ENCODE results near the gene NOTCH2NLA.
A peak's percentile ranks its signal among the peaks of the same experiment; 100 is the strongest.
"Not testable (repeated sequence)": the region's sequence is repeated elsewhere in the genome, so short reads cannot be mapped to it uniquely, and the experiment has no call there.

DNA sequence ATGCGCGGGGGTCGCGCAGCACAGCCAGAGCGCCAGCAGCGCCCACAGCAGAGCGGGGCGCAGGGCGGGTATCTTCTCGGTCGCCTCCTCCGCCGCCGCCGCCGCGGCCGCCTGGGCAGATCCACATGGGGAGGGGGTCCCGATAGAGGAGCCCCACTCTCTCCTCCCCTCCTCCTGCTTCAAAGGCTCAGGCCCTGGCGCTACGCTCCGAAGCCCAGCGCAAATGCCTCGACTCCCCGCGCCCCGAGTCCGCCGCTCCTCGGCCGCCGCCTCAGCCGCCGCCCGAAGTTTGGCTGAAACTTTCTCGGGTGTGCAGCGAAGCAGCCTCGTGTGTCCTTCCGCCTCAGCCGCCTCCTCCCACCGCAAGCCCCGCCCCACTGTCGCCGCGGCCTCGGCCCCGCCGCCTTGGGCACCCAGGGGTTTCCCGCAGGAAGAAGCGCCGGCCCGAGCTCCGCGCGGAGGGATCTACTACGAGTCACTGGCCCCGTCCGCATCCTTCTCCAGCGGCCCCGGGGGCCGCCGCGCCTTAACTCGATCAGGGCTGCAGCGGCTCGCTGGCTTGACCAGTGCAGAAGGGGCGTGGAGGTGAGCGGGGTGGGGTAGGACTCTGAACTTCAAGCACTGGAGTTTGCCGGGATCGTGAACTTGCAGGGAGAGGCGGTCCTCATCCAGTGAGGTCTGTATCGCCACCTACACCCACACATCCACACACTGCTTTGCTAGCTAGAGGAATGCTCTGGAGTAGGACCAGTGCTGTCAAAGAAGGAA lies at the start of gene NOTCH2NLA:
- TF ChIP-seq, protein P1, sequence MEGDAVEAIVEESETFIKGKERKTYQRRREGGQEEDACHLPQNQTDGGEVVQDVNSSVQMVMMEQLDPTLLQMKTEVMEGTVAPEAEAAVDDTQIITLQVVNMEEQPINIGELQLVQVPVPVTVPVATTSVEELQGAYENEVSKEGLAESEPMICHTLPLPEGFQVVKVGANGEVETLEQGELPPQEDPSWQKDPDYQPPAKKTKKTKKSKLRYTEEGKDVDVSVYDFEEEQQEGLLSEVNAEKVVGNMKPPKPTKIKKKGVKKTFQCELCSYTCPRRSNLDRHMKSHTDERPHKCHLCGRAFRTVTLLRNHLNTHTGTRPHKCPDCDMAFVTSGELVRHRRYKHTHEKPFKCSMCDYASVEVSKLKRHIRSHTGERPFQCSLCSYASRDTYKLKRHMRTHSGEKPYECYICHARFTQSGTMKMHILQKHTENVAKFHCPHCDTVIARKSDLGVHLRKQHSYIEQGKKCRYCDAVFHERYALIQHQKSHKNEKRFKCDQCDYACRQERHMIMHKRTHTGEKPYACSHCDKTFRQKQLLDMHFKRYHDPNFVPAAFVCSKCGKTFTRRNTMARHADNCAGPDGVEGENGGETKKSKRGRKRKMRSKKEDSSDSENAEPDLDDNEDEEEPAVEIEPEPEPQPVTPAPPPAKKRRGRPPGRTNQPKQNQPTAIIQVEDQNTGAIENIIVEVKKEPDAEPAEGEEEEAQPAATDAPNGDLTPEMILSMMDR (IDR thresholded peaks at IDR 0.05): not testable (repeated sequence)
- TF ChIP-seq EP300 (IDR thresholded peaks at IDR 0.05): not testable (repeated sequence)
- peak in 3 of 4 donors; percentile 76 to 89 (median 76) for TF ChIP-seq POLR2A (IDR thresholded peaks at IDR 0.05)

All from upper lobe of left lung (tissue), 4 donors.